HepG2 (cell line): ENCODE measurements around the gene PGS1. TPM values are rescaled to one million over a fixed set of nuclear protein-coding genes. Genes with fewer than 3 reads are reported as not detected.

Source experiments
- MTA1 ChIP-seq: sonication (generic); formaldehyde crosslinking; IDR thresholded peaks from 2 replicates; pipeline ENCODE4 v1.4.0; 2020; ENCODE audit warnings: missing genetic modification reagents, mild to moderate bottlenecking, borderline replicate concordance
- MYC ChIP-seq: sonication (generic); formaldehyde crosslinking; IDR thresholded peaks from 2 replicates; pipeline ENCODE4 v1.9.0; 2021; ENCODE audit warnings: missing genetic modification reagents, borderline replicate concordance
- XRCC5 ChIP-seq: fragments of 200-400 bp; formaldehyde crosslinking; optimal IDR thresholded peaks from 2 replicates; pipeline ENCODE3; 2017; ENCODE audit warnings: mild to moderate bottlenecking, low read length
- ZNF121 ChIP-seq: sonication (generic); formaldehyde crosslinking; IDR thresholded peaks from 2 replicates; pipeline ENCODE4 v1.5.0; 2020; ENCODE audit warnings: mild to moderate bottlenecking, missing genetic modification reagents
- polyA plus RNA-seq, 8 experiments: library from polyadenylated mRNA; depleted of rRNA in 3 of 8; stranded (reverse) in 7 of 8; unstranded in 1 of 8; fragments of >200 nt; fragmentation: Illumina TruSeq in 4 of 8; extraction: Trizol in 4 of 8; gene quantifications; 2 replicates each; pipeline versions ENCODE4 v1.2.1 to v1.2.3, GENCODE V29; 2011 to 2016; ENCODE audit warnings: low read depth in 4 of 8, missing spikeins in 1 of 8, mixed read lengths in 1 of 8; ENCODE audit not compliant: insufficient read depth in 1 of 8
- total RNA-seq, 5 experiments: library from RNA; depleted of rRNA; stranded (reverse); fragments of >200 nt; fragmentation: Illumina TruSeq; extraction: Trizol; gene quantifications; 2 replicates each; pipeline ENCODE4 v1.2.3, GENCODE V29; 2016; ENCODE audit warnings: low read depth in 1 of 5
- TF ChIP-seq, protein P1 (sequence below): sonication (generic); formaldehyde crosslinking; IDR thresholded peaks from 2 replicates; pipeline ENCODE4 v1.4.0; 2020; ENCODE audit warnings: missing genetic modification reagents
- TF ChIP-seq, protein P2 (sequence below): sonication (generic); formaldehyde crosslinking; IDR thresholded peaks from 2 replicates; pipeline ENCODE4 v1.4.0; 2020; ENCODE audit warnings: missing genetic modification reagents, low read depth, mild to moderate bottlenecking, borderline replicate concordance
- TF ChIP-seq, protein P3 (sequence below): IDR thresholded peaks from 2 replicates; pipeline ENCODE4 v1.6.1; 2012; ENCODE audit warnings: low read length, improper control_type of control experiment

PGS1 gene
- total and polyA plus RNA-seq, 2 of the 13 experiments (the other 11 are each of a cell fraction or from before 2014, with no cell fraction given) = 25.9 to 31.5 TPM

DNA sequence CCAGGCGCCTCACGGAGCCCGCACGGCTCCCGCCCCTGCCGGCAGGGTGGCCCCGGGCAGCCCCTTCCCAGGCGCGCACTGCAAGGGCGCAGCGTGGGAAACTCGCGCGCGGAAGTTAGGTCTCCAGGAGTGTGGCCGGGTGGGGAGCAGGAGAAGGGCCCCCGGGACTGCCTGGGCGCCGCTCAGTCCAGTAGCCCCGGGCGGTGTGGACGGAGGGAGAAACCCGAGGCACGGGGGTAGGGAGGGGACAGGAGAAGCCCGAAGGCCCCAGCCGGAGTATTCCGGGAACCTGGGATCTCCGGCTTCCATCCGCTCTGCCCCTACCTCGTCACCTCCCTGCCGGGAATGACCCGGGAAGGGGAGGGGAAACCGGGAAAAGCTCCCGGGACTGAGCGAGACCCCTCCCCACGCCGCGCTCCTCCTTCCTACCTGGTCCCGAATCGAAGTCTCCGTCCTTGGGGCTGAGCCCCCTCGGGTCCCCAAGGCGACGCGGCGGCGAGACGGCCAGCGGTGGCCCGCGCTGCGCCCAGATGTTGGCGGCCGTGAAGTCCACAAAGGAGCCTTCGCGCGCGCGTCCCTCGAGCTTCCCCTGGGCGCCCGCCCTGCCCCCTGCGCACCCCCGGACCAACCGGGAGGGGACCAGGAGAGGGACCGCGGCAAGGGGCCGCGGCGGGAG, 19.0 kb upstream of the PGS1 start (continued):
- TF ChIP-seq, protein P1, sequence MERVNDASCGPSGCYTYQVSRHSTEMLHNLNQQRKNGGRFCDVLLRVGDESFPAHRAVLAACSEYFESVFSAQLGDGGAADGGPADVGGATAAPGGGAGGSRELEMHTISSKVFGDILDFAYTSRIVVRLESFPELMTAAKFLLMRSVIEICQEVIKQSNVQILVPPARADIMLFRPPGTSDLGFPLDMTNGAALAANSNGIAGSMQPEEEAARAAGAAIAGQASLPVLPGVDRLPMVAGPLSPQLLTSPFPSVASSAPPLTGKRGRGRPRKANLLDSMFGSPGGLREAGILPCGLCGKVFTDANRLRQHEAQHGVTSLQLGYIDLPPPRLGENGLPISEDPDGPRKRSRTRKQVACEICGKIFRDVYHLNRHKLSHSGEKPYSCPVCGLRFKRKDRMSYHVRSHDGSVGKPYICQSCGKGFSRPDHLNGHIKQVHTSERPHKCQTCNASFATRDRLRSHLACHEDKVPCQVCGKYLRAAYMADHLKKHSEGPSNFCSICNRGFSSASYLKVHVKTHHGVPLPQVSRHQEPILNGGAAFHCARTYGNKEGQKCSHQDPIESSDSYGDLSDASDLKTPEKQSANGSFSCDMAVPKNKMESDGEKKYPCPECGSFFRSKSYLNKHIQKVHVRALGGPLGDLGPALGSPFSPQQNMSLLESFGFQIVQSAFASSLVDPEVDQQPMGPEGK (CRISPR knock-in tag) = peak; percentile 19; the same call in 1 of the 2 replicates
- TF ChIP-seq MTA1 (peak; percentile 53; the same call in 1 of the 2 replicates), XRCC5 (peak; percentile 31), MYC (0 out of 2 replicates have a peak, but pooled peaks have one; percentile 16), ZNF121 (CRISPR knock-in tag) (no peak)
- TF ChIP-seq, protein P2, sequence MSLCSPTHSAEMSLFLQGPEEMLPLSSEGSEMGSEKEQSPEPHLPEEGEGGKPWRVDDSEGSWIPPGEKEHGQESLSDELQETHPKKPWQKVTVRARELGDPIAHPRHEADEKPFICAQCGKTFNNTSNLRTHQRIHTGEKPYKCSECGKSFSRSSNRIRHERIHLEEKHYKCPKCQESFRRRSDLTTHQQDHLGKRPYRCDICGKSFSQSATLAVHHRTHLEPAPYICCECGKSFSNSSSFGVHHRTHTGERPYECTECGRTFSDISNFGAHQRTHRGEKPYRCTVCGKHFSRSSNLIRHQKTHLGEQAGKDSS (CRISPR knock-in tag) = 0 out of 2 replicates have a peak, but pooled peaks have one; percentile 72
- TF ChIP-seq, protein P3, sequence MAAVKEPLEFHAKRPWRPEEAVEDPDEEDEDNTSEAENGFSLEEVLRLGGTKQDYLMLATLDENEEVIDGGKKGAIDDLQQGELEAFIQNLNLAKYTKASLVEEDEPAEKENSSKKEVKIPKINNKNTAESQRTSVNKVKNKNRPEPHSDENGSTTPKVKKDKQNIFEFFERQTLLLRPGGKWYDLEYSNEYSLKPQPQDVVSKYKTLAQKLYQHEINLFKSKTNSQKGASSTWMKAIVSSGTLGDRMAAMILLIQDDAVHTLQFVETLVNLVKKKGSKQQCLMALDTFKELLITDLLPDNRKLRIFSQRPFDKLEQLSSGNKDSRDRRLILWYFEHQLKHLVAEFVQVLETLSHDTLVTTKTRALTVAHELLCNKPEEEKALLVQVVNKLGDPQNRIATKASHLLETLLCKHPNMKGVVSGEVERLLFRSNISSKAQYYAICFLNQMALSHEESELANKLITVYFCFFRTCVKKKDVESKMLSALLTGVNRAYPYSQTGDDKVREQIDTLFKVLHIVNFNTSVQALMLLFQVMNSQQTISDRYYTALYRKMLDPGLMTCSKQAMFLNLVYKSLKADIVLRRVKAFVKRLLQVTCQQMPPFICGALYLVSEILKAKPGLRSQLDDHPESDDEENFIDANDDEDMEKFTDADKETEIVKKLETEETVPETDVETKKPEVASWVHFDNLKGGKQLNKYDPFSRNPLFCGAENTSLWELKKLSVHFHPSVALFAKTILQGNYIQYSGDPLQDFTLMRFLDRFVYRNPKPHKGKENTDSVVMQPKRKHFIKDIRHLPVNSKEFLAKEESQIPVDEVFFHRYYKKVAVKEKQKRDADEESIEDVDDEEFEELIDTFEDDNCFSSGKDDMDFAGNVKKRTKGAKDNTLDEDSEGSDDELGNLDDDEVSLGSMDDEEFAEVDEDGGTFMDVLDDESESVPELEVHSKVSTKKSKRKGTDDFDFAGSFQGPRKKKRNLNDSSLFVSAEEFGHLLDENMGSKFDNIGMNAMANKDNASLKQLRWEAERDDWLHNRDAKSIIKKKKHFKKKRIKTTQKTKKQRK = no peak
